ENCODE results near the gene SMG6.

- TF ChIP-seq CTCF (IDR thresholded peaks at IDR 0.05), result no peak
- TF ChIP-seq POLR2A (IDR thresholded peaks at IDR 0.05), result no peak
These were observed 111.8 kb downstream of the SMG6 start for GRCh38 chr17:2191785-2192184.

All from esophagus squamous epithelium (tissue), 4 donors.